Pons (tissue), 1 donor: ENCODE data around the gene PGBD5.
A peak's percentile ranks its signal among the peaks of the same experiment; 100 is the strongest.
"Not testable (repeated sequence)": the region's sequence is repeated elsewhere in the genome, so short reads cannot be mapped to it uniquely, and the experiment has no call there.

Experiments
- DNase-seq: peaks from one replicate; pipeline ENCODE4 v3.0.0-alpha.2; 2016; ENCODE audit warnings: low spot score

The PGBD5 gene

GRCh38 chr1:230426246-230427093, at the start of gene PGBD5:
TSS of gene PGBD5 (minus strand) at chr1:230426332. CDS start at chr1:230425928, 404 bp downstream.
- peak; percentile 83 for DNase-seq

DNA sequence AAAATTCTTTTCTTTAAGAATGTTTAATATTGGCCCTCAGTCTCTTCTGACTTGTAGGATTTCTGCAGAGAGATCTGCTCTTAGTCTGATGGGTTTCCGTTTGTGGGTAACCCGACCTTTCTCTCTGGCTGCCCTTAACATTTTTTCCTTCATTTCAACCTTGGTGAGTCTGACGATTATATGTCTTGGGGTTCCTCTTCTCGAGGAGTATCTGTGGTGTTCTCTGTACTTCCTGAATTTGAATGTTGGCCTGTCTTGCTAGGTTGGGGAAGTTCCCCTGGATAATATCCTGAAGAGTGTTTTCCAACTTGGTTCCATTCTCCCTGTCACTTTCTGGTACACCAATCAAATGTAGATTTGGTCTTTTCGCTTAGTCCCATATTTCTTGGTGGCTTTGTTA, 48.8 kb upstream of the PGBD5 start:
- not testable (repeated sequence) for DNase-seq

DNA sequence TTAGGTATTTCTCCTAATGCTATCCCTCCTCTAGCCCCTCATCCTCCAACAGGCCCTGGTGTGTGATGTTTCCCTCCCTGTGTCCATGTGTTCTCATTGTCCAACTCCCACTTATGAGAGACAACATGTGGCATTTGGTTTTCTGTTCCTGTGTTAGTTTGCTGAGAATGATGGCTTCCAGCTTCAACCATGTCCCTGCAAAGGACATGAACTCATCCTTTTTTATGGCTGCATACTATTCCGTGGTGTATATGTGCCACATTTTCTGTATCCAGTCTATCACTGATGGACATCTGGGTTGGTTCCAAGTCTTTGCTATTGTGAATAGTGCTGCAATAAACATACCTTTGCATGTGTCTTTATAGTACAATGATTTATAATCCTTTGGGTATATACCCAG, 44.6 kb upstream of the PGBD5 start:
- DNase-seq = not testable (repeated sequence)

- DNase-seq = no peak
Observed at GRCh38 chr1:230469271-230469670, 43.1 kb upstream of the PGBD5 start.

- peak; percentile 27 for DNase-seq
Observed at GRCh38 chr1:230465691-230466090, 39.6 kb upstream of the PGBD5 start.

- peak; percentile 22 for DNase-seq
Observed at GRCh38 chr1:230464671-230465070, 38.5 kb upstream of the PGBD5 start.

- DNase-seq = no peak
Observed at GRCh38 chr1:230463760-230464159, 37.6 kb upstream of the PGBD5 start.

- no peak for DNase-seq
Observed at GRCh38 chr1:230463326-230463725, 37.2 kb upstream of the PGBD5 start.

- DNase-seq = peak; percentile 25
Observed at GRCh38 chr1:230459465-230459864, 33.3 kb upstream of the PGBD5 start.

GRCh38 chr1:230458509-230458908, 32.4 kb upstream of the PGBD5 start:
- DNase-seq = peak; percentile 25

DNA sequence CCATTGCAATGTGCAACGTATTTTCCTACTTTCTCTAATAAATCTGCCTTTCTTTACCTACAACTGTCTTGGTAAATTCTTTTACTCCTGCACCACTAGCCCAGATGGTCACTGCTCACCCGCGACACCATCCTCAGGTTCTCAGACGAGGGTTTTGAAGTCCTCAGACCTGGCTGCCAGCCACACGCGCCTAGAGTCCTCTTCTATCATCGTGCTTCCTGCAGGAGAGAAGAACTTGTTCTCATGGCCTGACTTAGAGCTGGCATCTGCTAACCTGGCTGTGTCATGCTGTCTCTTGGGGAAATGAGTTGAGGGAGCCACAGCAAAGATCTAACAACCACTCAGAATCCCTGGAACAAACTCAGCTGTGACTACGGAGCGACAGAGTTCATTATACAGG, 30.3 kb upstream of the PGBD5 start:
- DNase-seq = peak; percentile 27

DNA sequence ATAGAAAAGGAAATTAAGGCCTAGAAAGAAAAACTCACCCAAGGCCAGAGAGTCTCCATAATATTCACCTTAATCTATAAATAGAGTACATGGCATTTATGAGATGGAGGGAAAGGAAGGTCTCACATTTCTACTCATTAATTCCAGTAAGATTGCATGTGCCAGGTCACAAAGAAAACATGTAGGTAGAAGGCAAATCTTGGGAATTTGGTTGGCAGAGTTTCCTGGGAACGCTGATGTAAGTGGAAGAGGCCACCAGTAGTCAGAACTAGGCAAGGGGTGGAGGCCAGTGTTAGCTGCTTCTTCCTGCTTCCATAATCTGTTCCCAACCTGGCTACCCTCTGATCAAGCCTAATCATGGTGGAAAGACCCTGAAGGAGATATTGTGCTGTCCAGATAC, 29.2 kb upstream of the PGBD5 start:
- DNase-seq = no peak

GRCh38 chr1:230453377-230453776, 27.2 kb upstream of the PGBD5 start:
- DNase-seq = no peak

DNA sequence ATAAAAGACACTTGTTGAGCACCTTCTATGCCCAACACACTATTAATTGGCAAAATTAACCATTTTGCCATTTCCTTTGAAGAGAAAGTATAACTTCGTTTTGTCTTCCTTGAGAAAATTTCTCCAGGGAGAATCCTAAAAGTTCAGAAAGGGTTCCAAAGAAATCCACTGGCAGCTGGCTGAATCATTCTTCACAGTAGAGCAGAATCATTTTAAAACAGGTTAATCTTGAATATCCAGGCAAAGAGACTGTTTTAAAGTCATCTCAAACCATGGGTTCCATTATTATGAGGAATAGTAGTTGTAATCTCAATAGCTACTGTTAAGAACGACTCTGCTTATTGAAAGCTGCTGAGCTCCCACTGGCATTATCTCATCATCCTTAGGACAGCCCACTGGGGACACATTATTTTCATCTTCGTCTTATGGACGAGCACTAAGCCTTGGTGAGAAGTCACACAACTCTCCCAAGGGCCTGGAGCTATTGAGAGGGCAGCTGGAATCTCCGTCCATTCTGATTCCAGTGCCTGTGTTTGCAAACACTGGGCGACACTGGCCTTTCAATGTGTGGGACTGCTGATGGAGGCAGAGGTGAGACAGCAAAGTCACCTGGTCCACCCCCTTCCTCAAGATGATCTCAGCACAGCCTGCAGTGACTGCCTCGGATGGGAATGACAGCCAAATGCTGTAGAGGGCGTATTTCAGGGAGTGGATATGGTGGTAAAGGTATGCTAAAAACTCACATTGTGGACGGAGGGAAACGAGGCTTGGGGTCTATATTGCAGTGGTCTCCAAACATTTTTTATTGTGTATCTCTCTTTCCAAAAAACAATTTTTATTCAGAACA, 15.3 kb upstream of the PGBD5 start:
- DNase-seq = no peak

DNA sequence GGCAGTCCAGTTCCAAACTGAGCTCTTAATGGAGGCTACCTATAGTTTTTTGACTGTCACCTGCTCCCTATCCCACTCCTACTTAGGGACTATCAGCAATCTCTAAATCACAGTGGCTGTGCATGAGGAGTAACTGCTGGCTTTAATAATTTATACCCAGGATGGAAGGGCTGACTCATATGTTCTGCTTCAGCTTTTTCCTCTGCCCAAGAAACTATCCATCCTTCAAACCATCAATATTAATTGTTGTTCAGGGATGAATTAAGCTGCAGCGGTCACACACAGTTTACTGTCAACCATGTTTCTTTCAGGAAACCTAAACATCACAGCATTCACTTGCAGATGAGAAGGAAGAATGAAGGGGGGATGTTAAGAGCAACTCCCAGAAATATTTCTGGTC, 9.0 kb upstream of the PGBD5 start:
- DNase-seq = no peak

GRCh38 chr1:230431527-230431926, 5.4 kb upstream of the PGBD5 start:
- no peak for DNase-seq

DNA sequence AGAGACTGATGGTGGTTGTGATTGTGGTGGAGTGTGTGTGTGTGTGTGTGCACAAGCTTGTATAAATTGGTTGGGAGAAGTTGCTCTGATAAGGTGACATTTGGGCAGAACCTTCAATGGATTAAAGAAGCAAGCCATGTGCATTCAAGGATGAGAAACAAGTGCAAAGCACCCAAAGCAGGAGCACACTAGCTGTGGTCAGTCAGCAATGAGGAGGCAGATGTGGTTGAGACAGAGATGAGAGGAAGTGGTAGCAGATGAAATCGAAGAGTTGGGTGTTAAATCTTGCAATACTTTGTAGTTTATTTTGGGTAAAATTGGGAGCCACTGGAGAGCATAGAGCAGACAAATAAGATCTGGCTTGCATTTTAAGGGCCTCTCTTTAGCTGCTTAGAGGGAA, 4.4 kb upstream of the PGBD5 start:
- DNase-seq = peak; percentile 54

GRCh38 chr1:230429067-230429735, 3.1 kb upstream of the PGBD5 start:
- peak; percentile 81 for DNase-seq

DNA sequence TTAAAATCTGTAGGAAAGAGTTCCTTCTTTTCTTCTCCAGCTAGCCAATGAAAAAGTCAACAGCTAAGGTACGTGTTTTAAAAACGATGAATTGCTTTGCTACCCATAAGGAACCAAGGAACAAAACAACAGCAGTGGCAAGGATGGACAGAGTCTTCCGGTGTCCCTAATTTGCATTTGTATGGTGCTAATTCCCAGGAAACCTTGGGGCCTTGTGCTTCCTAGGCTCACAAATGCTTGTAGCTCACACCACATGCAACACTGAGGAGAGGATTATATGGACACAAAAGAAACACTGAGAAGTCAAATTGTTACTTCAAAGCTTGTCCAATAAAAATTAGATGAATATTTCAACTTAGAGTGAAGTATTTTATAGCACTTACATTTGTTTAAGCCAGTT, 1.8 kb upstream of the PGBD5 start:
- no peak for DNase-seq

DNA sequence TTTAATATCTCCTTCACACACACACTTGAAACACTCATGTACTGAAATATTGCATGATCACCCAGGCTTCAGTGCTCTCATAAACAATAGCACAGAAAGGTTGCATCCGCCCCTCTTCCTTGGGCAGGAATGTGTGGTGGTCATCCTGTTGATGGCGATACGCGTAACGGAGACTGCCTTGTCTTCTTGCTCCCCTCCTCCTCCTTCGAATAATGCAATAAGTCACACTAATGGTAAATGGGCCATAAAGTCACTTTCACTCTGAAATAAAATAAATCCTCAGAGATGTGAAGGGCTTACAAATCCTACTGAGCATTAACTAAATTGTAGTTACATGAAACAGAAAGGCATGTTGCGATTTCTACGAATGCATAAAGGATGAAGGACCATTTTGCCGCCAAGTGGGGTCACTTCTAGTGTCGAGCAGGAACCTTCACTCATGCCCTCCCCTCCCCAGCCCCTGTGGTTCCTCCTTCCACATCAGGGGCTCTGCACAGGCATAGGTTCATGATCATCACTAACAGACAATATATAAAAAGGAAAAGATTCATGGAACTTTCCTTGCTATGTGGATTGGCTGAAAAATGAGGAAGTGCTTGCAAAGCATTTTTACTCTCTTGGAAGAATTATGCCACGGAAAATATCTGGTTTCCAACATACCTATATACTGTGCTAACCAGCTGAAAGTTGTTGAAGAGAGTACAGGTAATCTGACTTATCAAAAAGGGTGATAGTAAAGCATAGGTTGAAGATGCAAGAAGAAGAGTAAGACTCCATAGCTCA, 1.2 kb upstream of the PGBD5 start:
- peak; percentile 38 for DNase-seq

- no peak for DNase-seq
Observed at GRCh38 chr1:230425252-230426091, 660 bp downstream of the PGBD5 start.
